ELR (cell line): ENCODE measurements around the gene CD69.
A peak's percentile ranks its signal among the peaks of the same experiment; 100 is the strongest.
"Not testable (repeated sequence)": the region's sequence is repeated elsewhere in the genome, so short reads cannot be mapped to it uniquely, and the experiment has no call there.

ENCODE experiments used
- DNase-seq: peaks from one replicate; pipeline ENCODE4 v3.0.0-alpha.2; 2015; ENCODE audit warnings: low read depth

CD69 gene

GRCh38 chr12:9750276-9751203 lies 10.2 kb downstream of the CD69 start:
- peak; percentile 87 for DNase-seq

GRCh38 chr12:9749640-9750039 lies 11.1 kb downstream of the CD69 start:
- DNase-seq = no peak

- no peak for DNase-seq
Measured at GRCh38 chr12:9745199-9745598, 15.5 kb downstream of the CD69 start.

- DNase-seq = no peak
Measured at GRCh38 chr12:9742661-9743060, 18.0 kb downstream of the CD69 start.

- DNase-seq = no peak
Measured at GRCh38 chr12:9741726-9742125, 19.0 kb downstream of the CD69 start.

GRCh38 chr12:9740106-9740750 lies 20.5 kb downstream of the CD69 start:
- DNase-seq = no peak

- not testable (repeated sequence) for DNase-seq
Measured at GRCh38 chr12:9739404-9740105, 21.1 kb downstream of the CD69 start.

GRCh38 chr12:9738905-9739304 lies 21.8 kb downstream of the CD69 start:
- not testable (repeated sequence) for DNase-seq

- DNase-seq = no peak
Measured at GRCh38 chr12:9736936-9737705, 23.6 kb downstream of the CD69 start.

GRCh38 chr12:9735601-9736000 lies 25.1 kb downstream of the CD69 start:
- no peak for DNase-seq

- DNase-seq = no peak
Measured at GRCh38 chr12:9732921-9733461, 27.7 kb downstream of the CD69 start, which contains the start of gene CLECL1. TSS of gene CLECL1 (minus strand) at chr12:9733097.

- no peak for DNase-seq
Measured at GRCh38 chr12:9731797-9732196, 28.9 kb downstream of the CD69 start.

GRCh38 chr12:9731393-9731792 lies 29.3 kb downstream of the CD69 start:
- no peak for DNase-seq

GRCh38 chr12:9730591-9730990 lies 30.1 kb downstream of the CD69 start:
- no peak for DNase-seq

- no peak for DNase-seq
Measured at GRCh38 chr12:9730011-9730410, 30.7 kb downstream of the CD69 start.

- DNase-seq = no peak
Measured at GRCh38 chr12:9729082-9729481, 31.6 kb downstream of the CD69 start.

- no peak for DNase-seq
Measured at GRCh38 chr12:9727813-9728212, 32.9 kb downstream of the CD69 start.

GRCh38 chr12:9725213-9725870 lies 35.4 kb downstream of the CD69 start:
- DNase-seq = no peak

GRCh38 chr12:9724023-9724422 lies 36.7 kb downstream of the CD69 start:
- no peak for DNase-seq

- peak; percentile 38 for DNase-seq
Measured at GRCh38 chr12:9721394-9722092, 39.2 kb downstream of the CD69 start.
